Adipocyte (in vitro differentiated cells): Measurements from ENCODE around the gene ZDBF2.
"Not testable (repeated sequence)": the region's sequence is repeated elsewhere in the genome, so short reads cannot be mapped to it uniquely, and the experiment has no call there.

Source experiments
- DNase-seq: peaks from one replicate; pipeline ENCODE4 v3.0.0-alpha.2; 2015; ENCODE audit warnings: low read depth
- H3K27me3 ChIP-seq: replicated peaks from 2 replicates; pipeline ENCODE4 v1.7.0; 2013; ENCODE audit warnings: mild to moderate bottlenecking, low read length, moderate library complexity; ENCODE audit not compliant: control insufficient read depth, insufficient read depth
- H3K36me3 ChIP-seq: 2 replicates; pipeline ENCODE4 v1.7.0; 2013; ENCODE audit warnings: low read length, mild to moderate bottlenecking, moderate library complexity; ENCODE audit not compliant: control insufficient read depth, insufficient read depth, severe bottlenecking
- H3K4me1 ChIP-seq: 2 replicates; pipeline ENCODE4 v1.7.0; 2013; ENCODE audit warnings: mild to moderate bottlenecking, low read length, moderate library complexity; ENCODE audit not compliant: control insufficient read depth, insufficient read depth
- H3K4me3 ChIP-seq: 2 replicates; pipeline ENCODE4 v1.7.0; 2013; ENCODE audit warnings: mild to moderate bottlenecking, low read length, moderate library complexity
- H3K9ac ChIP-seq: 2 replicates; pipeline ENCODE4 v1.7.0; 2013; ENCODE audit warnings: mild to moderate bottlenecking, low read length, moderate library complexity
- H3K9me3 ChIP-seq: 2 replicates; pipeline ENCODE4 v1.7.0; 2013; ENCODE audit warnings: mild to moderate bottlenecking, low read length, moderate library complexity; ENCODE audit not compliant: control insufficient read depth

ZDBF2 gene

DNA sequence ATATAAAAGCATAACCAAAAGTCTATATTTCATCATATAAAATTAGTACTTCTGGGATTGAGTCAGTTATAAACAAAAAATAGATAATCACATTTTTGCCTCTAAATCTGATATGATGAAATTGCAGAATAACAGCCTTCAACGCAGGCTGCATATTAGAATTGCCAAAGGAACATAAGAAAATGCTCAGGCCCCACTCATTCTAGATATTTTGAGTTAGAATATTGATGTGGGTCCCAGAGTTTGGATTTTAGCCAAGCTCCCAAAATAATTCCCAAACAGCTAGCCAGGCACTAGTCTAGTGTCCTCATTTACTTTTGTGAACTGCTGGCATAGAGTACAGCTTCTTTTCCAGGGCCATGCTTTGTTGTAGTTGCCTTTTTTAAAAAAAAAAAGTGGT is 63.5 kb downstream of the ZDBF2 start:
- Histone ChIP-seq H3K4me3 (no peak overlapping the region), H3K36me3 (no peaks in the 10 kb centered on the region), H3K9ac (no peak overlapping the region), H3K27me3 (no peaks in the 10 kb centered on the region), H3K9me3 (no peaks in the 10 kb centered on the region), H3K4me1 (no peaks in the 10 kb centered on the region)
- no peak for DNase-seq

- Histone ChIP-seq H3K9me3 (no peaks in the 10 kb centered on the region), H3K36me3 (no peaks in the 10 kb centered on the region), H3K4me1 (no peaks in the 10 kb centered on the region), H3K9ac (no peak overlapping the region), H3K27me3 (no peaks in the 10 kb centered on the region), H3K4me3 (no peak overlapping the region)
- DNase-seq, result no peak
Observed at GRCh38 chr2:206341396-206341795, 66.9 kb downstream of the ZDBF2 start.

GRCh38 chr2:206343144-206343543 is 68.7 kb downstream of the ZDBF2 start:
- Histone ChIP-seq H3K36me3 (no peaks in the 10 kb centered on the region), H3K4me3 (no peak overlapping the region), H3K9ac (no peak overlapping the region), H3K4me1 (no peaks in the 10 kb centered on the region), H3K27me3 (no peaks in the 10 kb centered on the region), H3K9me3 (no peaks in the 10 kb centered on the region)
- DNase-seq, result no peak

DNA sequence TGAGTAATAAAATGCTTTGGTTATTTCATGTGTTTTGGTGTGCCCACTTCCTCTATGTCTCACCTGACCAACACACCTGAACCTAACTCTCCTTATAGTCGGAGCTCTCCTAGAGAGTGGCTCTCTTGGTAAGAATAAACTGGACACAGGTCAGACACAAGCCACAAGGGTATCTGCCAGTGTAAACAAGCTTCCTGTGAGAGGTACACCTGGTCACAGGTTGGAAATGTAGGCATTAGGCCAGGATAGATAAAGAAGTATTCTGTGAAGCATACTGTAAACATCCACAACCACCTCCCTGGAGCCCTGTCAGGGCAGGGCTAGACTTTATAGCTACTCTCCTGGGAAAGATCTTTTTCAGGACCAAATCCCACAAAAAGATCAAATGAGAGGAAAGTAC is 69.4 kb downstream of the ZDBF2 start:
- Histone ChIP-seq H3K4me3 (no peak overlapping the region), H3K9ac (no peak overlapping the region), H3K27me3 (no peaks in the 10 kb centered on the region), H3K4me1 (no peaks in the 10 kb centered on the region), H3K9me3 (no peaks in the 10 kb centered on the region), H3K36me3 (no peaks in the 10 kb centered on the region)
- no peak for DNase-seq

DNA sequence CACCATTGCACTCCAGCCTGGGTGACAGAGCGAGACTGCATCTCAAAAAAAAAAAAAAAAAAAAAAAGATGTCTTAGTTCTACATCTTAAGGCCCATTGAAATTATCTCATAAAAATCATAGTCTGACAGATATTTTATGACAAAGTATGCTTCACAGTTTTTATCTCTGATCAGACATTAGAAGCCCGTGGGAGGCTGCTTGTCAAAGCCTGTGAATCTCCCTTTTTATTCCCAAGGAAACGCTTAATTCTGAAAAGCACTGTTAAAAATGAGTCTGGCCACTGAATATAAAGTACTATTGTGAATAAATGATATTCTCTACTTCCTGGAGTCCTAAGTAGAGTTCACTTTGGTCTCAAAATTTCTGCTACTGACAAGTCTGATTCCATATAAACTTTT is 71.1 kb downstream of the ZDBF2 start:
- no peaks in the 10 kb centered on the region for H3K36me3 ChIP-seq
- no peaks in the 10 kb centered on the region for H3K4me1 ChIP-seq
- H3K4me3 ChIP-seq, result no peak overlapping the region
- DNase-seq, result no peak
- no peaks in the 10 kb centered on the region for H3K27me3 ChIP-seq
- H3K9ac ChIP-seq, result no peak overlapping the region
- H3K9me3 ChIP-seq, result peaks cover 4% of the 10 kb centered on the region

DNA sequence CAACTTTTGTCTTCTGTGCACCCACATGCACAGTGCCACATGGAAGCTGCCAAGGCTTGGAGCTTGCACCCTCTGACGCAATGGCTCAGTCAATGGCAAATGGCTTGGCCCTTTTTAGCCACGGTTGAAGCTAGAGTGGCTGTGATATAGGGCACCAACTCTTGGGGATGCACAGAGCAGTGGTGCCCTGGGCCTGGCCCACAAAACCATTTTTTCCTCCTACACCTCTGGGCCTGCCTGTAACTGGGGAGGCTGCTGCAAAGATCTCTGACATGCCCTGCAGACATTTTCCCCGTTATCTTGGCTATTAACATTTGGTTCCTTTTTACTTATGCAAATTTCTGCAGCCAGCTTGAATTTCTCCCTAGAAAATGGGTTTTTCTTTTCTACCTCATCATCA is 74.9 kb downstream of the ZDBF2 start:
- no peaks in the 10 kb centered on the region for H3K27me3 ChIP-seq
- H3K4me3 ChIP-seq, result no peak overlapping the region
- no peaks in the 10 kb centered on the region for H3K4me1 ChIP-seq
- H3K36me3 ChIP-seq, result no peaks in the 10 kb centered on the region
- peaks cover 4% of the 10 kb centered on the region for H3K9me3 ChIP-seq
- DNase-seq, result no peak
- no peak overlapping the region for H3K9ac ChIP-seq

DNA sequence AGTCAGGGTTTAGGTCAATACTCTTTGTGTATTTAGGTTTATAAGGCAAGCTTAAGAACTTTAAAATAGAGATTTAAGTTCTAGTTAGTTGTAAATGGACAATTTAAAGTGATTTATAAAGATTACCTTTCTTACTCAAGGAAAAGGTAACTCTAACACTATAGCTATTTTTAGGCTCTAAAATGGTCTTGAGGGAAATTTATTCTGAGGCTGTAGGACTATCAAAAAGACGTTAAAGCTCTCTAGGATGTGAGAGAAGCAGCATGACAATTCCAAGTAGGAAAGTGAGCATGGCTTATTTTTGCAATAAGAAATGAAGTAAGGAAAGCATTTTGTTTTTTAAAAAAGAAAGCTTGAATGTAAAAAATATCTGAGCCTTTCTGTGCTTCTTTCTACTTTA is 78.1 kb downstream of the ZDBF2 start:
- no peak for DNase-seq
- H3K36me3 ChIP-seq, result no peaks in the 10 kb centered on the region
- no peaks in the 10 kb centered on the region for H3K4me1 ChIP-seq
- no peak overlapping the region for H3K4me3 ChIP-seq
- H3K27me3 ChIP-seq, result no peaks in the 10 kb centered on the region
- peaks cover 4% of the 10 kb centered on the region for H3K9me3 ChIP-seq
- no peak overlapping the region for H3K9ac ChIP-seq

DNA sequence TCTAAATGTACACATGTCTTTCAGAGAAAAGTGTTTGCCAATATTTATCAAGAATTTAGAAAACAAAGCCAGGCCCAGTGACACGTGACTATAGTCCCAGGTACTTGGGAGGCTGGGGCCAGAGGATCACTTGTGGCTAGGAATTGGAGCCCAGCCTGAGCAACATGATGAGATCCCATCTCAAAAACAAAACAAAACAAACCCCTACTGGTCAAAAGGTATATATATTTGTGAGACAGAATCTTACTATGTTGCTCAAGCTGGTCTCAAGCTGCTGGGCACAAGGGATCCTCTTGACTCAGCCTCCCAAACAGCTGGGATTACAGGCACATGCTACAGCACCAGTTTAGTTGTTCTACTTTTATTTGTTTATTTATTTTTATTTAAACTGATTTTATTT is 79.2 kb downstream of the ZDBF2 start:
- Histone ChIP-seq H3K9ac (no peak overlapping the region), H3K36me3 (no peaks in the 10 kb centered on the region), H3K4me3 (no peak overlapping the region), H3K27me3 (no peaks in the 10 kb centered on the region), H3K4me1 (no peaks in the 10 kb centered on the region), H3K9me3 (peaks cover 11% of the 10 kb centered on the region)
- DNase-seq, result no peak

DNA sequence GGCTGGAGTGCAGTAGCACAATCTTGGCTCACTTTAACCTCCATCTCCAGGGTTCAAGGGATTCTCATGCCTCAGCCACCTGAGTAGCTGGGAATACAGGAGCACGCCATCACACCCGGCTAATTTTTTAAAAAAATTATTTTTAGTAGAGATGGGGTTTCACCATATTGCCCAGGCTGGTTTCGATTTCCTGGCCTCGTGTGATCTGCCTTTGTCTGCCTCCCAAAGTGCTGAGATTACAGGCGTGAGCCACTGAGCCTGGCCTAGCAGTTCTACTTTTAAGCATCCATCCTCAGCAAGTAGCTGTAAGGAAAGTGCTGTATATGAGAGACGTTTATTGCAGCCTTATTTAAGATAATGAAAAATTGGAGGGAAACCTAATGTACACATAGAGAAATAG is 79.7 kb downstream of the ZDBF2 start:
- H3K4me3 ChIP-seq, result no peak overlapping the region
- no peak overlapping the region for H3K9ac ChIP-seq
- no peaks in the 10 kb centered on the region for H3K27me3 ChIP-seq
- H3K36me3 ChIP-seq, result no peaks in the 10 kb centered on the region
- no peaks in the 10 kb centered on the region for H3K4me1 ChIP-seq
- no peak for DNase-seq
- H3K9me3 ChIP-seq, result peaks cover 15% of the 10 kb centered on the region

DNA sequence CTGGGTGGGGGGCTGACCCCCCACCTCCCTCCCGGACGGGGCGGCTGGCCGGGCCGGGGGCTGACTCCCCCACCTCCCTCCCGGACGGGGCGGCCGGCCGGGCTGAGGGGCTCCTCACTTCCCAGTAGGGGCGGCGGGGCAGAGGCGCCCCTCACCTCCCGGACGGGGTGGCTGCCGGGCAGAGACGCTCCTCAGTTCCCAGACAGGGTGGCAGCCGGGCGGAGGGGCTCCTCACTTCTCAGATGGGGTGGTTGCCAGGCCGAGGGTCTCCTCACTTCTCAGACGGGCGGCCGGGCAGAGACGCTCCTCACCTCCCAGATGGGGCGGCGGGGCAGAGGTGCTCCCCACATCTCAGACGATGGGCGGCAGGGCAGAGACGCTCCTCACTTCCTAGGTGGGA is 82.4 kb downstream of the ZDBF2 start:
- not testable (repeated sequence) for H3K4me1 ChIP-seq, H3K9ac ChIP-seq, DNase-seq, H3K36me3 ChIP-seq, H3K4me3 ChIP-seq, H3K27me3 ChIP-seq
- peaks cover 11% of the 10 kb centered on the region for H3K9me3 ChIP-seq

DNA sequence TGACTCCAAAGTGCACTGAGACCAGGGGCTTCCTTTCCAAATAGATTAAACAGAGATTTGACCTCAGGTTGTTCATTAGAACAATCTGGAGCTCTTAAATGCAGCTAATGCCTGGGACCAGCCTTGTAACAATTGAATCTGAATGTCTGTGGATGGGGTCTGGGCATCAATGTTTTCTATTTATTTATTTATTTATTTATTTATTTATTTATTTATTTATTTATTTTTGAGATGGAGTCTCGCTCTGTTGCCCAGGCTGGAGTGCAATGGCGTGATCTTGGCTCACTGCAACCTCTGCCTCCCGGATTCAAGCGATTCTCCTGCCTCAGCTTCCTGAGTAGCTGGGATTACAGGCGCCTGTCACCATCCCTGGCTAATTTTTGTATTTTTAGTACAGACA is 86.4 kb downstream of the ZDBF2 start:
- peaks cover 11% of the 10 kb centered on the region for H3K9me3 ChIP-seq
- not testable (repeated sequence) for H3K4me1 ChIP-seq, H3K36me3 ChIP-seq, H3K27me3 ChIP-seq, H3K4me3 ChIP-seq, H3K9ac ChIP-seq, DNase-seq

DNA sequence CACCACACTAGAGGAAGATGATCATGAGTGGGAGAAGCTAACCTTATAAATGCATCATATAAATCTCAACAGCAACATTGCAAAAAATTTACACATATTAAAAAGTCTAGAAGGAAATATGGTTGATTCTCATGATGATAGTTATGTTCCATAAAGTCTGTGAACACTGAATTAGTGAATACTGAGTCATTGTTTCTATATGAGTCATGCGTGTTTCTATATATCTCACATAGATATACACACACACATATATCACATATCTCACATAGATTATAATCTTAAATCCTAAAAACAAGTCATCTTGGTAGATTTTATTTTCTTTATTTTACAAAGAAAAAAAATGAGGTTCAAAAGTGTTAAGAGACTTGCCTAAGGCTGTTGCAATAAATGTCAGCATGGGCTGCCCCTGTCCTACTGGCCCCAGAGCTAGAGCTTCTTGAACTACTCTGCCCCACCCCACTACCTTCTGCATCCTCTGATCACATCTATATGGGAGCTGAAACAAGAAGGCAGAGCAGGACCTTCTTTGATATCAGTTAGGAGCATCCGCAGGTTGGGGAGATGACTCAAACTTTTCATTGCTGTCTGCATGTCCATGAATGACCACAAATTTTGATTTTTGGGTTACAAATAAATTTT is 87.1 kb downstream of the ZDBF2 start:
- Histone ChIP-seq H3K36me3 (no peaks in the 10 kb centered on the region), H3K9me3 (peaks cover 11% of the 10 kb centered on the region), H3K27me3 (no peaks in the 10 kb centered on the region), H3K4me1 (peaks cover 4% of the 10 kb centered on the region), H3K9ac (no peak overlapping the region), H3K4me3 (no peak overlapping the region)
- no peak for DNase-seq
